Breast epithelium (tissue), 4 donors: ENCODE results near the gene NDUFA7. TPM values are rescaled to one million over a fixed set of nuclear protein-coding genes. Genes with fewer than 3 reads are reported as not detected.
"Not testable (repeated sequence)": the region's sequence is repeated elsewhere in the genome, so short reads cannot be mapped to it uniquely, and the experiment has no call there.

Experiments used
- DNase-seq, 2 donors: peaks; one replicate each; pipeline ENCODE4 v3.0.0-alpha.2; 2019; ENCODE audit warnings: low spot score in 2 of 2
- H3K27ac ChIP-seq, 2 donors: fragments of 200-600 bp; sonication (generic) in 1 of 2; one replicate each; pipeline ENCODE4 v1.5.1; 2016 to 2019; ENCODE audit warnings: mild to moderate bottlenecking in 1 of 2
- H3K27me3 ChIP-seq, 2 donors: fragments of 200-600 bp; sonication (generic) in 1 of 2; one replicate each; pipeline versions ENCODE4 v1.5.1 to v1.6.0; 2017 to 2019; ENCODE audit warnings: control low read depth in 1 of 2, mild to moderate bottlenecking in 1 of 2
- H3K36me3 ChIP-seq: fragments of 200-600 bp; one replicate; pipeline ENCODE4 v1.5.1; 2019
- H3K4me1 ChIP-seq, 2 donors: fragments of 200-600 bp; sonication (generic); one replicate each; pipeline ENCODE4 v1.5.1; 2016 to 2019; ENCODE audit warnings: control low read depth in 1 of 2
- H3K4me3 ChIP-seq, 3 donors: fragments of 200-600 bp; sonication (generic); 1 replicate in 2 of 3; 2 replicates in 1 of 3; pipeline ENCODE4 v1.5.1; 2016 to 2019; ENCODE audit warnings: mild to moderate bottlenecking in 3 of 3, moderate library complexity in 2 of 3
- H3K9me3 ChIP-seq, 2 donors: fragments of 200-600 bp; sonication (generic) in 1 of 2; one replicate each; pipeline ENCODE4 v1.5.1; 2016 to 2019; ENCODE audit warnings: control low read depth in 1 of 2
- CTCF ChIP-seq, 3 donors: fragments of 450-650 bp; IDR thresholded peaks; one replicate each; pipeline ENCODE4 v1.5.1; 2016 to 2017; ENCODE audit warnings: antibody characterized with exemption in 3 of 3, mild to moderate bottlenecking in 3 of 3, moderate library complexity in 3 of 3
- POLR2A ChIP-seq: fragments of 450-650 bp; IDR thresholded peaks from one replicate; pipeline ENCODE4 v1.6.1; 2016; ENCODE audit warnings: antibody characterized with exemption, mild to moderate bottlenecking, moderate library complexity
- POLR2AphosphoS5 ChIP-seq, 3 donors: sonication (generic); formaldehyde crosslinking; IDR thresholded peaks; one replicate each; pipeline ENCODE4 v1.6.1; 2017; ENCODE audit warnings: antibody characterized with exemption in 3 of 3
- intact Hi-C: fragments of 100-400 bp; cut with DNase I; formaldehyde crosslinking; loops from one replicate; pipeline ENCODE4 v1.15.1; 2023; ENCODE audit warnings: low total_unique reads
- total RNA-seq, 3 donors: library from RNA; depleted of rRNA; stranded (reverse); fragments of >200 nt; gene quantifications; one replicate each; pipeline ENCODE4 v1.1.0, GENCODE V29; 2016

NDUFA7 gene
- total RNA-seq, 3 donors from 2014 or later, result 23.2 to 27.5 (median 25.8) TPM

GRCh38 chr19:8306235-8307054 lies 14.7 kb downstream of the NDUFA7 start:
- DNase-seq, result peak; percentile 15 to 51
- no peaks in the 10 kb centered on the region for H3K27me3 ChIP-seq
- no peaks in the 10 kb centered on the region for H3K9me3 ChIP-seq
- peak overlapping the region in 1 of 2 donors; percentile 51 for H3K27ac ChIP-seq
- H3K4me1 ChIP-seq, result peaks cover 3 to 9% of the 10 kb centered on the region in 2 donors
- H3K4me3 ChIP-seq, result peak overlapping the region in 2 of 3 donors; percentile 4 to 36
- H3K36me3 ChIP-seq, result no peaks in the 10 kb centered on the region
- intact Hi-C loops, result no loop called here
- no peak for TF ChIP-seq POLR2AphosphoS5 (IDR thresholded peaks at IDR 0.05)
- TF ChIP-seq CTCF (IDR thresholded peaks at IDR 0.05), result no peak
- no peak for TF ChIP-seq POLR2A

GRCh38 chr19:8305798-8306197 lies 15.4 kb downstream of the NDUFA7 start:
- H3K27ac ChIP-seq, result peak overlapping the region in 1 of 2 donors; percentile 51
- H3K27me3 ChIP-seq, result no peaks in the 10 kb centered on the region
- no peak for TF ChIP-seq CTCF (IDR thresholded peaks at IDR 0.05)
- no peak for TF ChIP-seq POLR2A
- no peak for TF ChIP-seq POLR2AphosphoS5 (IDR thresholded peaks at IDR 0.05)
- H3K36me3 ChIP-seq, result no peaks in the 10 kb centered on the region
- intact Hi-C loops, result no loop called here
- DNase-seq, result peak in 1 of 2 donors; percentile 14
- H3K4me1 ChIP-seq, result peaks cover 3 to 9% of the 10 kb centered on the region in 2 donors
- no peaks in the 10 kb centered on the region for H3K9me3 ChIP-seq
- H3K4me3 ChIP-seq, result peak overlapping the region in 1 of 3 donors; percentile 36

GRCh38 chr19:8304841-8305621 lies 16.1 kb downstream of the NDUFA7 start:
- peak; percentile 16 to 49 for DNase-seq
- Histone ChIP-seq H3K4me3 (no peak overlapping the region), H3K9me3 (no peaks in the 10 kb centered on the region), H3K36me3 (no peaks in the 10 kb centered on the region), H3K27me3 (no peaks in the 10 kb centered on the region), H3K27ac (no peak overlapping the region), H3K4me1 (peaks cover 3 to 9% of the 10 kb centered on the region in 2 donors)
- intact Hi-C loops, result loop anchor here (5.0 kb wide), 1 partner anchor 1013 kb away; the partner anchor contains the start of gene INSR
- TF ChIP-seq CTCF (IDR thresholded peaks at IDR 0.05) (no peak), POLR2AphosphoS5 (IDR thresholded peaks at IDR 0.05) (no peak), POLR2A (no peak)

GRCh38 chr19:8302734-8303133 lies 18.4 kb downstream of the NDUFA7 start:
- DNase-seq, result no peak
- Histone ChIP-seq H3K4me3 (no peak overlapping the region), H3K27me3 (no peaks in the 10 kb centered on the region), H3K4me1 (no peaks in the 10 kb centered on the region), H3K27ac (no peak overlapping the region), H3K9me3 (no peaks in the 10 kb centered on the region), H3K36me3 (no peaks in the 10 kb centered on the region)
- no peak for TF ChIP-seq POLR2A
- intact Hi-C loops, result loop anchor here (5.0 kb wide), 1 partner anchor 1010 kb away; the partner anchor contains the start of gene INSR

- peak; percentile 15 to 49 for DNase-seq
- no peaks in the 10 kb centered on the region for H3K36me3 ChIP-seq
Measured at GRCh38 chr19:8302357-8302691, 18.9 kb downstream of the NDUFA7 start.

GRCh38 chr19:8291337-8291736 lies 29.8 kb downstream of the NDUFA7 start:
- H3K27me3 ChIP-seq, H3K4me3 ChIP-seq, intact Hi-C loops, H3K9me3 ChIP-seq, H3K27ac ChIP-seq, H3K36me3 ChIP-seq, H3K4me1 ChIP-seq, DNase-seq: not testable (repeated sequence)

More at GRCh38 chr19:8302357-8302691, 18.9 kb downstream of the NDUFA7 start:
- TF ChIP-seq CTCF (IDR thresholded peaks at IDR 0.05) (no peak), POLR2A (no peak), POLR2AphosphoS5 (IDR thresholded peaks at IDR 0.05) (no peak)
- Histone ChIP-seq H3K27me3 (no peaks in the 10 kb centered on the region), H3K4me1 (no peaks in the 10 kb centered on the region), H3K27ac (no peak overlapping the region), H3K4me3 (no peak overlapping the region), H3K9me3 (no peaks in the 10 kb centered on the region)
- intact Hi-C loops, result loop anchor here (5.0 kb wide), 1 partner anchor 1010 kb away; the partner anchor contains the start of gene INSR

- H3K4me3 ChIP-seq, H3K27me3 ChIP-seq, H3K4me1 ChIP-seq, DNase-seq, H3K36me3 ChIP-seq, intact Hi-C loops, H3K9me3 ChIP-seq, H3K27ac ChIP-seq: not testable (repeated sequence)
Measured at GRCh38 chr19:8276508-8276907, 44.7 kb downstream of the NDUFA7 start.
